Motor neuron (in vitro differentiated cells): Measurements from ENCODE around the gene TMEM242. TPM values are rescaled to one million over a fixed set of nuclear protein-coding genes. Genes with fewer than 3 reads are reported as not detected.
"Not testable (repeated sequence)": the region's sequence is repeated elsewhere in the genome, so short reads cannot be mapped to it uniquely, and the experiment has no call there.

ENCODE experiments used
- ATAC-seq, 8 experiments: fragments of 200-7000 bp; cut with Tn5 transposase; replicated peaks in 6 of 8; 2 replicates each; pipeline ENCODE4 v1.8.0; 2021; ENCODE audit warnings: mild to moderate bottlenecking in 8 of 8, moderate library complexity in 8 of 8
- H3K27ac ChIP-seq, 2 donors: fragments of 250-450 bp; sonication (Bioruptor Pico); 2 replicates each; pipeline ENCODE4 v1.9.0; 2021; ENCODE audit warnings: antibody characterized with exemption in 2 of 2, mild to moderate bottlenecking in 2 of 2, moderate library complexity in 1 of 2
- H3K4me1 ChIP-seq, 2 donors: fragments of 250-450 bp; sonication (Bioruptor Pico); replicated peaks in 1 of 2; 2 replicates each; pipeline ENCODE4 v1.6.1; 2021; ENCODE audit warnings: antibody characterized with exemption in 2 of 2, mild to moderate bottlenecking in 2 of 2, moderate library complexity in 1 of 2
- H3K4me3 ChIP-seq, 5 donors: fragments of 250-450 bp; sonication (Bioruptor Pico); 2 replicates each; pipeline ENCODE4 v1.9.0; 2021; ENCODE audit warnings: antibody characterized with exemption in 5 of 5, mild to moderate bottlenecking in 5 of 5, moderate library complexity in 4 of 5
- WGBS, 10 experiments: fragments of 450-650 bp; shearing (Covaris generic); methylation state at CpG; one replicate each; pipeline ENCODE4 v1.0.0; 2022; 5-methylcytosine and 5-hydroxymethylcytosine counted together
- in situ Hi-C, 9 experiments: fragments of 400-800 bp; cut with MboI; loops; one replicate each; pipeline ENCODE4 v1.15.0; 2021; ENCODE audit warnings: low sequenced_read_pairs in 9 of 9, low pct_unique_long_range_greater_than_20kb in 2 of 9; ENCODE audit not compliant: unreplicated experiment in 9 of 9
- total RNA-seq, 8 experiments: library from RNA; unstranded; fragments of 300-600 nt; gene quantifications; 2 replicates each; pipeline versions ENCODE4 v1.2.3 to v1.2.4, GENCODE V29; 2022

The TMEM242 gene
- total RNA-seq, 8 experiments from 2014 or later: 9.6 to 16.9 (median 11.5) TPM

DNA sequence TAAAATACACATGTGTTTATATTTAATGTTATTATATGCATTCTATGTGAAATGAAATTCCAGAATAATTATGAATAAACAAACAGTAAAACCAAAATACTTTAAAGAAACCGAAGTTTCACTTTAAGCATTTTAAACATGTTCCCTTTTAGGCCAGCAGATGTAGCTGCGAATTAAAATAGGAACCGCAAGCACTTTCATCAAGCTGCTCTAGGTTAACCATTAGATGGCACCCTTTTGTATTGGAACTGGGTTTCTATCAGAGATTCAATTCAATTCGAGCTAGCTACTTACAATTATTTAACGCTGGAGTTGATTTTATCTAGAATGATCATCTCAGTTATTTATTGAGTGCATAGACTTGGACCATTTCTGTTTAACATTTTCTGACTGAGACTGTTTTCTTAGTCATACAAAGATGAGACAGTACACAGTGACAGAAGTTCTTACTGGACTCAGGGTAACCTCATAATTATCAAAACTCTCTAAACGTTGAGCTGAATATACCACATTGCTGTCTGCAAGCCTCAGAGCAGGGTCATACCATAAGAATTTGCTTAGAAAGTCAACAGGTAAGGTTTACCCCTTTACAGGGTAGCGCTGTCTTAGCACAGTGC, 8.5 kb downstream of the TMEM242 start:
- in situ Hi-C loops: loop anchor here in 1 of 9 experiments (10.0 to 25.0 kb wide), 2 partner anchors 350 to 747 kb away; no protein-coding TSS in a partner anchor
- no peak overlapping the region for H3K4me3 ChIP-seq
- H3K4me1 ChIP-seq: no peaks in the 10 kb centered on the region
- peak; percentile 54 to 94 (median 70) for ATAC-seq
- WGBS, 10 experiments: 2 to 73% (median 23%) methylated on average over 2 to 7 of the region's 7 CpGs
- no peak overlapping the region for H3K27ac ChIP-seq

DNA sequence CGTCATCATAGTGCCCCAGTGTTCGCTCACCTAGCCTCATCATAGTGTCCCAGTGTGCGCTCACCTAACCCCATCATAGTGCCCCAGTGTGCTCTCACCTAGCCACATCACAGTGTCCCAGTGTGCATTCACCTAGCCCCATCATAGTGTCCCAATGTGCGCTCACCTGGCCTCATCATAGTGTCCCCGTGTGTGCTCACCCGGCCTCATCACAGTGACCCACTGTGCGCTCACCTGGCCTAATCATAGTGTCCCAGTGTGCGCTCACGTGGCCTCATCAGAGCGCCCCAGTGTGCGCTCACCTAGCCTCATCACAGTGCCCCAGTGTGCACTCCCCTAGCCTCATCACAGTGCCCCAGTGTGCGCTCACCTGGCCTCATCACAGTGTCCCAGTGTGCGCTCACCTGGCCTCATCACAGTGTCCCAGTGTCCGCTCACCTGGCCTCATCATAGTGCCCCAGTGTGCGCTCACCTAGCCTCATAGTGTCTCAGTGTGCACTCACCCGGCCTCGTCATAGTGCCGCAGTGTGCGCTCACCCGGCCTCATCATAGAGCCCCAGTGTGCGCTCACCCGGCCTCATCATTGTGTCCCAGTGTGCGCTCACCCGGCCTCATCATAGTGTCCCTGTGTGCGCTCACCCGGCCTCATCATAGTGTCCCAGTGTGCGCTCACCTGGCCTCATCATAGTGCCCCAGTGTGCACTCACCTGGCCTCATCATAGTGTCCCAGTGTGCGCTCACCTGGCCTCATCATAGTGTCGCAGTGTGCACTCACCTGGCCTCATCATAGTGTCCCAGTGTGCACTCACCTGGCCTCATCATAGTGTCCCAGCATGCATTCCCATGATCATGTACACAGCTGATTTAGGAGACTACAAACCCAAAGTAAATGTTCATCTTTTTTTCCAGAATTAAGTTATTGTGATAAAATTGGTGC, 9.5 kb downstream of the TMEM242 start:
- H3K27ac ChIP-seq: no peak overlapping the region
- in situ Hi-C loops: loop anchor here in 1 of 9 experiments (10.0 to 25.0 kb wide), 2 partner anchors 351 to 749 kb away; no protein-coding TSS in a partner anchor
- WGBS, 10 experiments: 63 to 92% (median 85%) methylated on average over 3 to 12 of the region's 29 CpGs
- H3K4me3 ChIP-seq: no peak overlapping the region
- no peaks in the 10 kb centered on the region for H3K4me1 ChIP-seq
- ATAC-seq: no peak

DNA sequence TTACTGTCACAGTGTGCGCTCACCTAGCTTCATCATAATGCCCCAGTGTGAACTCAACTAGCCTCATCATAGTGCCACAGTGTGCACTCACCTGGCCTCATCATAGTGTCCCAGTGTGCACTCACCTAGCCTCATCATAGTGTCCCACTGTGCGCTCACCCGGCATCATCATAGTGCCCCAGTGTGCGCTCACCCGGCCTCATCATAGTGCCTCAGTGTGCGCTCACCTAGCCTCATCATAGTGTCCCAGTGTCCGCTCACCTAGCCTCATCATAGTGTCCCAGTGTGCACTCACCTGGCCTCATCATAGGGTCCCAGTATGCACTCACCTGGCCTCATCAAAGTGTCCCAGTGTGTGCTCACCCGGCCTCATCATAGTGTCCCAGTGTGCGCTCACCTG, 10.6 kb downstream of the TMEM242 start:
- ATAC-seq: no peak
- in situ Hi-C loops: loop anchor here in 1 of 9 experiments (10.0 to 25.0 kb wide), 2 partner anchors 352 to 750 kb away; no protein-coding TSS in a partner anchor
- 60 to 100% (median 75%) methylated on average over 1 to 6 of the region's 9 CpGs; no CpG with 5 or more reads in 4 of the 10 experiments for WGBS, 10 experiments
- H3K27ac ChIP-seq: no peak overlapping the region
- H3K4me3 ChIP-seq: no peak overlapping the region
- no peaks in the 10 kb centered on the region for H3K4me1 ChIP-seq

DNA sequence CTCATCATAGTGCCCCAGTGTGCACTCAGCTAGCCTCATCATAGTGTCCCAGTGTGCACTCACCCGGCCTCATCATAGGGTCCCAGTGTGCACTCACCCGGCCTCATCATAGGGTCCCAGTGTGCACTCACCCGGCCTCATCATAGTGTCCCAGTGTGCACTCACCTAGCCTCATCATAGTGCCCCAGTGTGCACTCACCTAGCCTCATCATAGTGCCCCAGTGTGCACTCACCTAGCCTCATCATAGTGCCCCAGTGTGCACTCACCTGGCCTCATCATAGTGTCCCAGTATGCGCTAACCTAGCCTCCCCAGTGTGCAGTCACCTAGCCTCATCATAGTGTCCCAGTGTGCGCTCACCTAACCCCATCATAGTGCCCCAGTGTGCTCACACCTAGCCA, 12.6 kb downstream of the TMEM242 start:
- H3K27ac ChIP-seq, H3K4me3 ChIP-seq, H3K4me1 ChIP-seq: not testable (repeated sequence)
- ATAC-seq: peak in 2 of 8 experiments; percentile 40
- in situ Hi-C loops: loop anchor here in 1 of 9 experiments (10.0 to 25.0 kb wide), 2 partner anchors 354 to 752 kb away; no protein-coding TSS in a partner anchor
- 58 to 100% (median 77%) methylated on average over 1 to 3 of the region's 5 CpGs; no CpG with 5 or more reads in 2 of the 10 experiments for WGBS, 10 experiments

DNA sequence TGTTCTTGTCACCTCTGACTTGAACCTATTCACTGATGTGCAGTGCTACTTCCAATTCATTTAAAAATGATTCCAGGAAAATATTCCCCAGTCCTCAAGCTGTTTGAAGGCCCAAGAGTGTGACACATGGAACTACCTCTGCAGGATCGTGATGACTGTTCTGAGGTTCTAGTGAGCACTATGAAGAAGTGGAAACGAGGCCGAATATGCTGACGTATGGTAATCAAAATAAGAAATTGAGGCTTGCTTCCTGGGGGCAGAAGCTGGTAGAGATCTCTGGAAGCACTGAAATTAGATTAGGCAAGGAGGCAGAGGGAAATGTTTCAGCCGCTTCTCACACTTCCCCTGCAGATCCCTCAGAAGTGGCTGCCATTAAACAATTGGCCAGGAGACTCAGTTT, 15.7 kb downstream of the TMEM242 start:
- ATAC-seq: no peak
- Histone ChIP-seq H3K4me3 (no peak overlapping the region), H3K27ac (no peak overlapping the region), H3K4me1 (no peaks in the 10 kb centered on the region)
- WGBS, 10 experiments: 78 to 100% (median 92%) methylated on average over 1 to 5 of the region's 5 CpGs; no CpG with 5 or more reads in 3 of the 10 experiments
- in situ Hi-C loops: loop anchor here in 1 of 9 experiments (25.0 kb wide), 1 partner anchor 755 kb away; no protein-coding TSS in a partner anchor

DNA sequence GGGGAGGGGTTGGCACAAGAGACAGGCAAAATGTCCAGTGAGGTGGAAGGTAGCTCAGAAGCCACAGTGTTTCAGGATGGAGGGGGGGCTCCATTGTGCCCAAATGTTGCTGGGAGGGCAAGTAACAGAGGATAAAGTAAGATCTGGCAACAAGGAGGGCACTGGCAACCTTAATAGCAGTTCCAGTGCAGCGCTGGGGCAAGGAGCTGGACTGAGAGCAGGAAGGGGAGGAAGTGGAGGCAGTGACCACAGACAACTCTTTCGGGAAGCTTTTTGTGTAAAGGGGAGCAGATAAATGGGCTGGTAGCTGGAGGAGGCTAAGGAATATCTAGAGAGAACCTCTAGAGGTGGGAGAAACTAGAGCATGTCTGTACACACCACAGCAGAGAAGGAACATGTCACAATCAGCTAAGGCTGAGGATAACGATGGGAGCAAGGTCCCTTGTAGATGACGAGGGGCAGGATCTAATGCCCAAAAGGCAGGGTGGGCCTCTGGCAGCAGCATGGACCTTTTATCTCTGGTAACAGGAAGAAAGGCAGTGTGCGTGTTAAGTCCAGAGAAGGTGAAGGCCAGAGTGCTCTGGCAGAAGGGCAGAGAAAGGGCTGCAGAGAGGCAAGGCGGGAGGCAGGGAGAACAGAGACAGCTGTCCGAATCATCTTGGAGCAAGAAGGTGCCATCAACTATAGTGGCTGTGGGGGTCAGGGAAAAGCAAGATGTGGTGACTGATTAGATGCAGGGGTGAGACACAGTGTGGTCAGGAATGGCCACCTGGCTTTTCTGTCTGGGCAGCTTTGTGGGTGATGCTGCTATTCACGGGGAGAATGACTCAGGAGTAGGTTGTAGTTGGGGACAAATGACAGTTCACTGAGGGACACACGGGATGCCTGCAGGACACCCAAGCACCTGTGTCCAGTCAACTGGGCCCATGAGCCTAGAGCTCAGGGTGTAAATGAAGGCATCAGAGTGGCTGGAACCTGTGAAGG, 17.4 kb downstream of the TMEM242 start:
- no peak for ATAC-seq
- Histone ChIP-seq H3K27ac (no peak overlapping the region), H3K4me3 (no peak overlapping the region), H3K4me1 (no peaks in the 10 kb centered on the region)
- 20 to 95% (median 89%) methylated on average over 1 to 8 of the region's 9 CpGs; no CpG with 5 or more reads in 1 of the 10 experiments for WGBS, 10 experiments
- in situ Hi-C loops: loop anchor here in 1 of 9 experiments (25.0 kb wide), 1 partner anchor 756 kb away; no protein-coding TSS in a partner anchor

DNA sequence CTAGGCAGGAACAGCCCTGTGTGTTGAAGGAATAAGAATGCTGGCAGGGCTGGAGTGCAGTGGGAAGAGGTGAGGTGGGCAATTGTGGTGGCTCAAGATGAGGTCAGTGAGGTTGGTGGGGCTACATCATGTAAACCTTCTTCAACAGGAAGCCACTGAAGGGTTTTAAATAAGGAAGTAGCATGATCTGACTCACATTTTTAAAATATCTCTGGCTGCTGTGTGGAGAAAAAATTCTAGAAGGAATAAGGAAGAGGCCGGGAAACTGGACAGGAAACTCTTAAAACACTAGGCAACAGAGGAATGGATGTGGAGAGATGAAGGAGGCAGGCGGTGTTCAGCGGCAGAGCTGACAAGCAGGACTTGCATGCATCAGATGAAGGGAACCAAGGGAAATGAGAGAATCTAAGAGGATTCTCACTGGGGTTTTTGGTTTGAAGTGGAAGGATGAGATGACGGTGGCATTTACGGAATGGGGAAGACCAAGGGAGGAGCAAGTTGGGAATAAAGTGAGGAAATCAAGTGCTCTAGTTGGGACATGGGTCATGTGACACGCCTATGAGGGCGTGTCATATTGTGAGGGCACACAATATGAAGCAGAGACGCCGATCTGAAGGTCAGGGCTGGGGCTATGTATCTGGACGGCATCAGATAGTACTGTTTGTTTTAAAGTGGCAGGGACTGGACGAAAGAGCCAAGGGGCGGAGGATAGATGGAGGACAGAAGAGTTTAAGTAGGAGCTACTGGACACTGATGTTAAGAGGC, 18.2 kb downstream of the TMEM242 start:
- in situ Hi-C loops: loop anchor here in 1 of 9 experiments (25.0 kb wide), 1 partner anchor 757 kb away; no protein-coding TSS in a partner anchor
- WGBS, 10 experiments: 29 to 100% (median 88%) methylated on average over 1 to 12 of the region's 12 CpGs
- Histone ChIP-seq H3K4me1 (no peaks in the 10 kb centered on the region), H3K27ac (no peak overlapping the region), H3K4me3 (no peak overlapping the region)
- ATAC-seq: no peak

DNA sequence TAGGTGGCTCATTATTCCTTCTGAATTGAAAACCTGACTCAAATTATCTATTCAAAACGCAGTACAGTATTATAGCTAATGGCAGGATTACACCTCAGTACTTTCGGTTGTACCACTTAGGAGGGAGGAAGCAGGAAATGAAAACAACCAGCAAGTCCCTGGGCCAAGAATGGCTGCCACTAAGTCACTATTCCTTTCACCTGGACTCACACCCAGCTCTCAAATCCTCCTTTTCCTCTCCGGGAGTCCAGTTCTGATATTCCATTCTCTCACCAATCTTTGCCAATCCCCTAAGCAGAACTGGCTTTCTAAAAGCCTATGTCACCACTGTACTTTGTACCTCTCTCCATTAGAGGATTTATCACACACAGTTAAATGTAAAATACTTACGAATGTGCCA, 20.6 kb downstream of the TMEM242 start:
- Histone ChIP-seq H3K4me1 (no peaks in the 10 kb centered on the region), H3K4me3 (no peak overlapping the region), H3K27ac (no peak overlapping the region)
- in situ Hi-C loops: loop anchor here in 1 of 9 experiments (25.0 kb wide), 1 partner anchor 760 kb away; no protein-coding TSS in a partner anchor
- 54 to 87% (median 71%) methylated on average over 2 to 4 of the region's 4 CpGs; no CpG with 5 or more reads in 1 of the 10 experiments for WGBS, 10 experiments
- no peak for ATAC-seq

DNA sequence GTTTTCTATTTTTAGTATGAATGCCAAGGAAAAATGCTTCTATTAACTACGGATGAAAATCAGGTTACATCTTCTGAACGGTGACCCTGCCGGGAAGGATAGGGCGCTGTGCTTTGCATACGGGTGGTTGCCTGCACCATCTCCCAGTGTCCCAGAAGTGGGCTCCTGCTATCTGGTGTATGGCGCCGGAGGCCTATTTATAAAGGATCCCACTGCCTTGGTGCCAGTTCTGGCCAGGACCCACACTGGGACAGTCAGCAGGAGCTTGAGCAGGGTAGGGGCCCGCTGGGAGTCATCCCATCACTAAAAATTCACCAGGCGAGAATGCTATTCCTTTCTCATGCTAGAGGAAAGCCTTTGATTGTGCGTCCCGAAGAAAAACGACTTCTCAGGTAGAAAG, 22.9 kb downstream of the TMEM242 start:
- no peak for ATAC-seq
- 78 to 100% (median 92%) methylated on average over 1 to 12 of the region's 12 CpGs; no CpG with 5 or more reads in 2 of the 10 experiments for WGBS, 10 experiments
- H3K4me1 ChIP-seq: no peaks in the 10 kb centered on the region
- no peak overlapping the region for H3K4me3 ChIP-seq
- in situ Hi-C loops: loop anchor here in 1 of 9 experiments (25.0 kb wide), 1 partner anchor 762 kb away; no protein-coding TSS in a partner anchor
- no peak overlapping the region for H3K27ac ChIP-seq

DNA sequence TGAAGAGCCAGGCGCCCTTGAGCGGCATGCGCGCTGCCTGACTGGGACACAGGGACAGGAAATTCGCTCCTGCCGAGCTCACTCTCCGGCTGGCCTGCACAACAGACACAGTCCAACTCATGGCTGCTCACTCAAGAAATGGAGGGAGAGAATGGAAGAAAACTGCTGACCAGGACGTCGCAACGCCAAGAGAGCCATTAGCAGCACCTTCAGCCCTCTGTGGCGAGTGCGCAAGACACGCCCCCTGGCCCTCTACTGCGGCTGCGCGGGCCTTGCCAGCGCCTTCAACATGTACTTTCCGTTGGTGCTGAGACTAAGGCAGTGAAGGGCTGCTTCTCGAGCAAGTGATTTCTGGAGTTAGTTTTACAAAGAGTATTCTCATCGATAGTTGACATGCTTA, 23.3 kb downstream of the TMEM242 start:
- no peak for ATAC-seq
- WGBS, 10 experiments: 84 to 100% (median 96%) methylated on average over 1 to 13 of the region's 20 CpGs; no CpG with 5 or more reads in 1 of the 10 experiments
- no peaks in the 10 kb centered on the region for H3K4me1 ChIP-seq
- H3K27ac ChIP-seq: no peak overlapping the region
- H3K4me3 ChIP-seq: no peak overlapping the region
- in situ Hi-C loops: loop anchor here in 1 of 9 experiments (25.0 kb wide), 1 partner anchor 762 kb away; no protein-coding TSS in a partner anchor

DNA sequence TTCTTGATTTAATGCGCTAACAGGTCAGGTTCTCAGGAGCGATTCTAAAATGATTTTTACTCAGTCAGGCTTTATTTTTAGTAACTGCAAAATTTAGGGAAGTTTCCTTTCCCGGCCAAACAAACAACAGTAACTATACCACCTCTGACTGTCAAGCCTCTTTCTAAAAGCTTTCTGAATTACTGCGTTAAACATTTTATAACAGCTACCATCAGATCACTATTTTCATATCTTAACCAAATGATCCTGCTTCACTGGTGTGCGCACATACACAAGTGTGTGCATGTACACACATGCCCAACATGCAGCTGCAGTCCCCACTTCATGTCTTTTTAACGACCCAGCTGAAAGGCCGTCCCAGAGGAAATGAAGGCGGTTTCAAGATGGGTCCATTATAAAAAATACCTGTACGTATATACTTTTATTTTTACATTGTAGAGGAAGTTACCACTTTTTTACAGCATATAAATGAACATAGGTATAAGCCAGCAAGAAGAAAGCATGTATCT, 25.0 kb downstream of the TMEM242 start:
- H3K27ac ChIP-seq: no peak overlapping the region
- WGBS, 10 experiments: 76 to 100% (median 93%) methylated on average over 1 to 9 of the region's 9 CpGs

More for the DNA sequence above, 25.0 kb downstream of the TMEM242 start:
- no peak for ATAC-seq
- no peaks in the 10 kb centered on the region for H3K4me1 ChIP-seq
- H3K4me3 ChIP-seq: no peak overlapping the region
- in situ Hi-C loops: no loop called here
